ENCODE results near the gene LRMDA. TPM values are rescaled to one million over a fixed set of nuclear protein-coding genes. Genes with fewer than 3 reads are reported as not detected.

The LRMDA gene
- total RNA-seq, 1 donor from 2014 or later: not detected

GRCh38 chr10:76540331-76540730, 1108.9 kb downstream of the LRMDA start:
- Mint-ChIP-seq H3K27me3 (no peaks in the 10 kb centered on the region), H3K27ac (no peak overlapping the region)
- ATAC-seq (ENCODE audit: low read depth): no peak

DNA sequence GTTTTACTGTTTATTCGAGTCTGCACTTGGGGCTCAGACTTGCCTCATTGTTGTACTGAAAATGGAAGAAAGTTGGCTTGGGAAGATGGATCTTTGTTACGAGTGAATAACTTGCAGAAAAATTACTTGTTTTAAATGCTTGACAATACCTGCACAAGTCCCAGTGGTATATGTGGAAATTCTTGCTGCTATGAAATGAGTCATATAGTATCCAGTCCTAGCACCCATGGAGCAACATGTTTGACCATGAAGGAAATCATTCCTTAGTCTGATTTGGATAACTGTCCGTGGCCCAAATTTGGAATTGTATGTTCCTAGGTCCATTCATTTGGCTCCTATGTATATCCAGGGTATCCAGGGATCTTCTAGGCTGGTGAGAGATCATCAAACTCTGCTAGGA, 1109.4 kb downstream of the LRMDA start:
- Mint-ChIP-seq H3K4me1 (no peaks in the 10 kb centered on the region), H3K27me3 (no peaks in the 10 kb centered on the region), H3K9me3 (no peaks in the 10 kb centered on the region), H3K27ac (no peak overlapping the region), H3K4me3 (no peak overlapping the region), H3K36me3 (ENCODE audit: low read depth) (no peaks in the 10 kb centered on the region)
- ChIA-PET CTCF (no interaction called here), POLR2A (no interaction called here)
- DNase-seq (no peak), ATAC-seq (ENCODE audit: low read depth) (no peak)
- TF ChIP-seq CTCF (IDR thresholded peaks at IDR 0.05): no peak
- intact Hi-C loops (cut with micrococcal nuclease): no loop called here

More at GRCh38 chr10:76540331-76540730, 1108.9 kb downstream of the LRMDA start:
- no peaks in the 10 kb centered on the region for H3K9me3 Mint-ChIP-seq
- no peak for DNase-seq
- no peaks in the 10 kb centered on the region for H3K36me3 Mint-ChIP-seq (ENCODE audit: low read depth)
- TF ChIP-seq CTCF (IDR thresholded peaks at IDR 0.05): no peak
- H3K4me1 Mint-ChIP-seq: no peaks in the 10 kb centered on the region
- ChIA-PET CTCF (no interaction called here), POLR2A (no interaction called here)
- intact Hi-C loops (cut with micrococcal nuclease): no loop called here
- no peak overlapping the region for H3K4me3 Mint-ChIP-seq

GRCh38 chr10:76541852-76542251, 1110.4 kb downstream of the LRMDA start:
- Mint-ChIP-seq H3K9me3 (no peaks in the 10 kb centered on the region), H3K27me3 (no peaks in the 10 kb centered on the region), H3K4me3 (no peak overlapping the region), H3K27ac (no peak overlapping the region), H3K36me3 (ENCODE audit: low read depth) (no peaks in the 10 kb centered on the region), H3K4me1 (no peaks in the 10 kb centered on the region)
- POLR2A ChIA-PET: no interaction called here
- ATAC-seq (ENCODE audit: low read depth) (no peak), DNase-seq (no peak)
- TF ChIP-seq CTCF (IDR thresholded peaks at IDR 0.05): no peak
- CTCF ChIA-PET: no interaction called here
- intact Hi-C loops (cut with micrococcal nuclease): no loop called here

GRCh38 chr10:76542307-76542930, 1111.0 kb downstream of the LRMDA start:
- intact Hi-C loops (cut with micrococcal nuclease): no loop called here
- no peak overlapping the region for H3K4me3 Mint-ChIP-seq
- no peak for DNase-seq

DNA sequence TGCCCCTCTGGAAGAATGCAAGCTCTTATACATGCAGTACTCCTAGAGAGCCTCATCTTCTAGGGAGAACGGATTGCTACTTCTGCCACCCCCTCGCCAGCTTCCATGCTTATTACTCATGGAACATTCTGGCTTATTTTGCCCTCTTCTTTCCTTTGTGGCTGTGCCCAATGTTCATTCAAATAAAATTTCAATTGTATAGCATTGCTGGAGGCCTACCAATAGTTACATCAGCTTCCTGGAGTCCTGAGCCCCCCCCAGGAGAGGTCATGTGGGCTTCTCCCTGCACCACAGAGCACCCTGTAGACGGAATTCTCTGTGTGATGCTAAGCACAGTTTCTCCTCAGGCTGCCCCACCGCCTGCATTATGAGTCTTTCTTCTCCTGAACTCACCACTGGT, 1112.2 kb downstream of the LRMDA start:
- no peaks in the 10 kb centered on the region for H3K27me3 Mint-ChIP-seq
- H3K27ac Mint-ChIP-seq: no peak overlapping the region
- DNase-seq (no peak), ATAC-seq (ENCODE audit: low read depth) (no peak)
- ChIA-PET CTCF (no interaction called here), POLR2A (no interaction called here)
- H3K4me1 Mint-ChIP-seq: no peaks in the 10 kb centered on the region
- no peaks in the 10 kb centered on the region for H3K36me3 Mint-ChIP-seq (ENCODE audit: low read depth)
- TF ChIP-seq CTCF (IDR thresholded peaks at IDR 0.05): no peak
- no peaks in the 10 kb centered on the region for H3K9me3 Mint-ChIP-seq
- no peak overlapping the region for H3K4me3 Mint-ChIP-seq
- intact Hi-C loops (cut with micrococcal nuclease): no loop called here

More at GRCh38 chr10:76542307-76542930, 1111.0 kb downstream of the LRMDA start:
- Mint-ChIP-seq H3K27me3 (no peaks in the 10 kb centered on the region), H3K27ac (no peak overlapping the region), H3K36me3 (ENCODE audit: low read depth) (no peaks in the 10 kb centered on the region), H3K4me1 (no peaks in the 10 kb centered on the region), H3K9me3 (no peaks in the 10 kb centered on the region)
- no peak for ATAC-seq (ENCODE audit: low read depth)
- CTCF ChIA-PET: no interaction called here
- no peak for TF ChIP-seq CTCF (IDR thresholded peaks at IDR 0.05)
- POLR2A ChIA-PET: no interaction called here

Data from activated B cell treated with CpG ODN at 0.5 μM for 24 hours (primary cell).